Measurements from ENCODE around the gene P2RX2. TPM values are rescaled to one million over a fixed set of nuclear protein-coding genes. Genes with fewer than 3 reads are reported as not detected.
A peak's percentile ranks its signal among the peaks of the same experiment; 100 is the strongest.

P2RX2 gene
- total and polyA plus RNA-seq, 4 experiments from 2014 or later = not detected

- H3K4me1 Mint-ChIP-seq = no peaks in the 10 kb centered on the region
- POLR2A ChIA-PET (ENCODE audit: partially characterized antibody) = no interaction called here
Observed at GRCh38 chr12:132637811-132638210, 19.2 kb downstream of the P2RX2 start.

GRCh38 chr12:132638541-132639408, 20.2 kb downstream of the P2RX2 start:
- intact Hi-C loops (cut with micrococcal nuclease) = no loop called here
- POLR2A ChIA-PET (ENCODE audit: partially characterized antibody) = no interaction called here
- H3K4me3 Mint-ChIP-seq = no peak overlapping the region
- Histone ChIP-seq H3K4me3 (ENCODE audit: low read length in 2 of 2) (no peak overlapping the region), H3K27ac (ENCODE audit: low read depth, low read length) (no peak overlapping the region), H3K36me3 (ENCODE audit: insufficient read depth, low read length) (peaks cover 54% of the 10 kb centered on the region), H3K4me1 (ENCODE audit: insufficient read depth, low read length) (no peaks in the 10 kb centered on the region), H3K9me3 (ENCODE audit: control insufficient read depth in 1 of 2, low read length in 2 of 2) (no peaks in the 10 kb centered on the region), H3K27me3 (ENCODE audit: insufficient read depth, low read length) (no peaks in the 10 kb centered on the region)
- CTCF ChIA-PET (ENCODE audit: partially characterized antibody) = no interaction called here
- peak overlapping the region in 1 of 7 donors; percentile 19 for H3K27ac Mint-ChIP-seq
- no peaks in the 10 kb centered on the region for H3K4me1 Mint-ChIP-seq
- no peaks in the 10 kb centered on the region for H3K27me3 Mint-ChIP-seq
- peaks cover 44 to 77% of the 10 kb centered on the region in 2 donors for H3K36me3 Mint-ChIP-seq
- DNase-seq = no peak
- no peaks in the 10 kb centered on the region for H3K9me3 Mint-ChIP-seq

More at GRCh38 chr12:132637811-132638210, 19.2 kb downstream of the P2RX2 start:
- no peaks in the 10 kb centered on the region for H3K27me3 Mint-ChIP-seq
- no peaks in the 10 kb centered on the region for H3K4me1 ChIP-seq (ENCODE audit: insufficient read depth, low read length)
- H3K27me3 ChIP-seq (ENCODE audit: insufficient read depth, low read length) = no peaks in the 10 kb centered on the region
- no peak overlapping the region for H3K4me3 ChIP-seq (ENCODE audit: low read length in 2 of 2)
- intact Hi-C loops (cut with micrococcal nuclease) = no loop called here
- peaks cover 41 to 76% of the 10 kb centered on the region in 2 donors for H3K36me3 Mint-ChIP-seq
- CTCF ChIA-PET (ENCODE audit: partially characterized antibody) = no interaction called here
- no peak overlapping the region for H3K27ac ChIP-seq (ENCODE audit: low read depth, low read length)
- no peak overlapping the region for H3K4me3 Mint-ChIP-seq
- H3K36me3 ChIP-seq (ENCODE audit: insufficient read depth, low read length) = peaks cover 57% of the 10 kb centered on the region
- H3K9me3 ChIP-seq (ENCODE audit: control insufficient read depth in 1 of 2, low read length in 2 of 2) = no peaks in the 10 kb centered on the region
- DNase-seq = no peak
- H3K27ac Mint-ChIP-seq = peak overlapping the region in 1 of 7 donors; percentile 81
- no peaks in the 10 kb centered on the region for H3K9me3 Mint-ChIP-seq

GRCh38 chr12:132639956-132640520, 21.5 kb downstream of the P2RX2 start:
- no peaks in the 10 kb centered on the region for H3K4me1 Mint-ChIP-seq
- no peak overlapping the region for H3K4me3 ChIP-seq (ENCODE audit: low read length in 2 of 2)
- peak overlapping the region in 2 of 7 donors; percentile 60 to 75 for H3K27ac Mint-ChIP-seq
- H3K9me3 Mint-ChIP-seq = no peaks in the 10 kb centered on the region
- H3K36me3 ChIP-seq (ENCODE audit: insufficient read depth, low read length) = peaks cover 49% of the 10 kb centered on the region
- H3K27me3 ChIP-seq (ENCODE audit: insufficient read depth, low read length) = no peaks in the 10 kb centered on the region
- H3K36me3 Mint-ChIP-seq = peaks cover 34 to 72% of the 10 kb centered on the region in 2 donors
- no peak overlapping the region for H3K27ac ChIP-seq (ENCODE audit: low read depth, low read length)
- DNase-seq = no peak
- no peaks in the 10 kb centered on the region for H3K27me3 Mint-ChIP-seq
- no peaks in the 10 kb centered on the region for H3K9me3 ChIP-seq (ENCODE audit: control insufficient read depth in 1 of 2, low read length in 2 of 2)
- CTCF ChIA-PET (ENCODE audit: partially characterized antibody) = interaction anchor here (1.1 kb wide), 1 partner anchor 25 kb away, joined by 3 read pairs; no protein-coding TSS in a partner anchor
- POLR2A ChIA-PET (ENCODE audit: partially characterized antibody) = no interaction called here
- H3K4me1 ChIP-seq (ENCODE audit: insufficient read depth, low read length) = no peaks in the 10 kb centered on the region
- no peak overlapping the region for H3K4me3 Mint-ChIP-seq
- intact Hi-C loops (cut with micrococcal nuclease) = no loop called here

- H3K9me3 Mint-ChIP-seq = no peaks in the 10 kb centered on the region
- ChIA-PET CTCF (ENCODE audit: partially characterized antibody) (interaction anchor here (1.0 kb wide), 1 partner anchor 26 kb away, joined by 4 read pairs; no protein-coding TSS in a partner anchor), POLR2A (ENCODE audit: partially characterized antibody) (no interaction called here)
- DNase-seq = no peak
- no peaks in the 10 kb centered on the region for H3K27me3 Mint-ChIP-seq
- H3K36me3 Mint-ChIP-seq = peaks cover 27 to 68% of the 10 kb centered on the region in 2 donors
- H3K4me3 Mint-ChIP-seq = no peak overlapping the region
- H3K9me3 ChIP-seq (ENCODE audit: control insufficient read depth in 1 of 2, low read length in 2 of 2) = no peaks in the 10 kb centered on the region
- H3K4me1 Mint-ChIP-seq = no peaks in the 10 kb centered on the region
- no peak overlapping the region for H3K27ac Mint-ChIP-seq
- H3K27ac ChIP-seq (ENCODE audit: low read depth, low read length) = no peak overlapping the region
- peaks cover 44% of the 10 kb centered on the region for H3K36me3 ChIP-seq (ENCODE audit: insufficient read depth, low read length)
- H3K27me3 ChIP-seq (ENCODE audit: insufficient read depth, low read length) = no peaks in the 10 kb centered on the region
- H3K4me3 ChIP-seq (ENCODE audit: low read length in 2 of 2) = no peak overlapping the region
- intact Hi-C loops (cut with micrococcal nuclease) = no loop called here
- no peaks in the 10 kb centered on the region for H3K4me1 ChIP-seq (ENCODE audit: insufficient read depth, low read length)
Observed at GRCh38 chr12:132640936-132641335, 22.4 kb downstream of the P2RX2 start.

- no peak overlapping the region for H3K4me3 Mint-ChIP-seq
- POLR2A ChIA-PET (ENCODE audit: partially characterized antibody) = no interaction called here
- no peaks in the 10 kb centered on the region for H3K9me3 Mint-ChIP-seq
- CTCF ChIA-PET (ENCODE audit: partially characterized antibody) = interaction anchor here (1.0 kb wide), 1 partner anchor 27 kb away, joined by 4 read pairs; no protein-coding TSS in a partner anchor
- peaks cover 24 to 67% of the 10 kb centered on the region in 2 donors for H3K36me3 Mint-ChIP-seq
- Histone ChIP-seq H3K36me3 (ENCODE audit: insufficient read depth, low read length) (peaks cover 40% of the 10 kb centered on the region), H3K27ac (ENCODE audit: low read depth, low read length) (no peak overlapping the region), H3K9me3 (ENCODE audit: control insufficient read depth in 1 of 2, low read length in 2 of 2) (no peaks in the 10 kb centered on the region), H3K27me3 (ENCODE audit: insufficient read depth, low read length) (no peaks in the 10 kb centered on the region), H3K4me3 (ENCODE audit: low read length in 2 of 2) (no peak overlapping the region), H3K4me1 (ENCODE audit: insufficient read depth, low read length) (no peaks in the 10 kb centered on the region)
- no peak for DNase-seq
- no peak overlapping the region for H3K27ac Mint-ChIP-seq
- no peaks in the 10 kb centered on the region for H3K4me1 Mint-ChIP-seq
- intact Hi-C loops (cut with micrococcal nuclease) = no loop called here
- no peaks in the 10 kb centered on the region for H3K27me3 Mint-ChIP-seq
Observed at GRCh38 chr12:132641811-132642650, 23.5 kb downstream of the P2RX2 start.

GRCh38 chr12:132642846-132643835, 24.6 kb downstream of the P2RX2 start:
- H3K36me3 Mint-ChIP-seq = peaks cover 31 to 65% of the 10 kb centered on the region in 2 donors
- no peaks in the 10 kb centered on the region for H3K9me3 Mint-ChIP-seq
- CTCF ChIA-PET (ENCODE audit: partially characterized antibody) = no interaction called here
- H3K4me1 Mint-ChIP-seq = no peaks in the 10 kb centered on the region
- H3K4me1 ChIP-seq (ENCODE audit: insufficient read depth, low read length) = no peaks in the 10 kb centered on the region
- H3K27ac Mint-ChIP-seq = no peak overlapping the region
- no peak overlapping the region for H3K4me3 ChIP-seq (ENCODE audit: low read length in 2 of 2)
- no peaks in the 10 kb centered on the region for H3K27me3 Mint-ChIP-seq
- intact Hi-C loops (cut with micrococcal nuclease) = no loop called here
- H3K36me3 ChIP-seq (ENCODE audit: insufficient read depth, low read length) = peaks cover 38% of the 10 kb centered on the region
- no peak overlapping the region for H3K4me3 Mint-ChIP-seq
- no peak overlapping the region for H3K27ac ChIP-seq (ENCODE audit: low read depth, low read length)
- POLR2A ChIA-PET (ENCODE audit: partially characterized antibody) = no interaction called here
- H3K27me3 ChIP-seq (ENCODE audit: insufficient read depth, low read length) = no peaks in the 10 kb centered on the region
- peak in 1 of 5 donors; percentile 28 for DNase-seq
- H3K9me3 ChIP-seq (ENCODE audit: control insufficient read depth in 1 of 2, low read length in 2 of 2) = no peaks in the 10 kb centered on the region
